HL-60 (cell line): Measurements from ENCODE around the gene GFOD1.

Experiments
- DNase-seq, 2 experiments: peaks; one replicate each; pipeline ENCODE4 v3.0.0-alpha.2; 2010 to 2020; ENCODE audit warnings: low read depth in 1 of 2, low spot score in 1 of 2
- H3K27ac ChIP-seq: fragments of 250-450 bp; sonication (Bioruptor Pico); replicated peaks from 2 replicates; pipeline ENCODE4 v1.5.1; 2020; ENCODE audit warnings: mild to moderate bottlenecking, moderate library complexity
- H3K27me3 ChIP-seq: fragments of 250-450 bp; sonication (Bioruptor Pico); 2 replicates; pipeline ENCODE4 v1.5.1; 2021; ENCODE audit warnings: mild to moderate bottlenecking, moderate library complexity; ENCODE audit not compliant: insufficient read depth, poor library complexity, severe bottlenecking
- H3K4me3 ChIP-seq: replicated peaks from 2 replicates; pipeline ENCODE4 v1.5.1; 2011; ENCODE audit warnings: mild to moderate bottlenecking, control low read depth, low read length; ENCODE audit not compliant: insufficient read depth
- CTCF ChIP-seq: IDR thresholded peaks from one replicate; pipeline ENCODE4 v1.5.1; 2011; ENCODE audit warnings: low read length, control low read depth, inconsistent platforms; ENCODE audit not compliant: insufficient read depth
- GABPA ChIP-seq: IDR thresholded peaks from 2 replicates; pipeline ENCODE4 v1.6.1; 2012; ENCODE audit warnings: low read depth
- POLR2AphosphoS5 ChIP-seq: IDR thresholded peaks from 2 replicates; pipeline ENCODE4 v1.6.1; 2012; ENCODE audit warnings: low read depth
- SPI1 ChIP-seq: IDR thresholded peaks from 2 replicates; pipeline ENCODE4 v1.6.1; 2012; ENCODE audit warnings: low read depth, mild to moderate bottlenecking, borderline replicate concordance
- TF ChIP-seq, protein P1 (sequence below): IDR thresholded peaks from 2 replicates; pipeline ENCODE4 v1.6.1; 2012; ENCODE audit warnings: low read depth; ENCODE audit not compliant: insufficient replicate concordance

Gene GFOD1

DNA sequence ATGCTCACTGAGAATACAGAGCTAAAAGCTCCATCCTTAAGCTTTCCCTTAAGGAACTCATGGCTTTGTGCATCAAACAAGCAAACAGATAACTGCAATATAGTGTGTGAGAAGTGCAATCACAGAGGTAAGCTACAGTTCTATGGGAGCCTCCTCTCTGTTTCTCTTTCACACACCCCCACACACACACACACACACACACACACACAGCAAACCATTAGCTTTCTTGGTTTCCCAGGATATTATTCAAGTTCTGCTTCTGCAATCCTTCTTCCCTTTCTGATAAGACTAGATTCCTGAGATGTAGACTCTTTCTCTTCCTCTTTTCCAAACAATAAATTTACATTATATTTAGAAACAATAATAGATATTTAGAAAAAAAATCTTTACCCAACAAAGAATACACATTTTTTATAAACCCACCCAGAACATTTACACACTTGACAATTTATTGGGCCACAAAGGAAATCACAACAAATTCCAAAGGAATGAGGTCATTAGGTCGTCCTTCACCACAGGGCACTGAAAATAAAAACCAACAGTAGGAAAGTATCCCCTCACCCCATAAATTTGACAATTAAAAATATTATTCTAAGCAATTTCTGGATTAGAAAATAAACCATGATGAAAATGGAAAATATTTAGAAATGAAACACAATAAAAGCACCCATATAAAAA, 9.3 kb upstream of the GFOD1 start:
- DNase-seq: no peak

DNA sequence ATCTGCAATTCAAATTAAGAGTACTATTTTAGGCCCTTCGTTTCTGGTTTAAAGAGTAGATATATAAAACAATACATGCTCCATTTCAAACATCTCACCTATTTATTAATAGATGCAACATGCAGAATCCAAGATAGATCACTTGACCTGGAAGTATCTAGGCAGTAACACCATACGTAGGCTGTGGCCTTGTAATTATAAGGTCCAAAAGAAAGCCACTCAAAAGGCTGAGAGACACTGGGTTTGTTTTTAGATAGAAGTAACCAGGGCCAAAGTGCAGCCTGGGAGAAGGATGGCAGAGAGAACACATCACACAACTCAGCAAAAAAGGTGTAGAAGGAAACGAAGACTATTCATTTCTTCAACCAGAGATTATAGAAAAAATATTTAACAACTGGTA, 8.4 kb upstream of the GFOD1 start:
- no peak for DNase-seq
- no peaks in the 10 kb centered on the region for H3K27me3 ChIP-seq
- TF ChIP-seq CTCF: no peak
- TF ChIP-seq POLR2AphosphoS5: no peak
- TF ChIP-seq, protein P1, sequence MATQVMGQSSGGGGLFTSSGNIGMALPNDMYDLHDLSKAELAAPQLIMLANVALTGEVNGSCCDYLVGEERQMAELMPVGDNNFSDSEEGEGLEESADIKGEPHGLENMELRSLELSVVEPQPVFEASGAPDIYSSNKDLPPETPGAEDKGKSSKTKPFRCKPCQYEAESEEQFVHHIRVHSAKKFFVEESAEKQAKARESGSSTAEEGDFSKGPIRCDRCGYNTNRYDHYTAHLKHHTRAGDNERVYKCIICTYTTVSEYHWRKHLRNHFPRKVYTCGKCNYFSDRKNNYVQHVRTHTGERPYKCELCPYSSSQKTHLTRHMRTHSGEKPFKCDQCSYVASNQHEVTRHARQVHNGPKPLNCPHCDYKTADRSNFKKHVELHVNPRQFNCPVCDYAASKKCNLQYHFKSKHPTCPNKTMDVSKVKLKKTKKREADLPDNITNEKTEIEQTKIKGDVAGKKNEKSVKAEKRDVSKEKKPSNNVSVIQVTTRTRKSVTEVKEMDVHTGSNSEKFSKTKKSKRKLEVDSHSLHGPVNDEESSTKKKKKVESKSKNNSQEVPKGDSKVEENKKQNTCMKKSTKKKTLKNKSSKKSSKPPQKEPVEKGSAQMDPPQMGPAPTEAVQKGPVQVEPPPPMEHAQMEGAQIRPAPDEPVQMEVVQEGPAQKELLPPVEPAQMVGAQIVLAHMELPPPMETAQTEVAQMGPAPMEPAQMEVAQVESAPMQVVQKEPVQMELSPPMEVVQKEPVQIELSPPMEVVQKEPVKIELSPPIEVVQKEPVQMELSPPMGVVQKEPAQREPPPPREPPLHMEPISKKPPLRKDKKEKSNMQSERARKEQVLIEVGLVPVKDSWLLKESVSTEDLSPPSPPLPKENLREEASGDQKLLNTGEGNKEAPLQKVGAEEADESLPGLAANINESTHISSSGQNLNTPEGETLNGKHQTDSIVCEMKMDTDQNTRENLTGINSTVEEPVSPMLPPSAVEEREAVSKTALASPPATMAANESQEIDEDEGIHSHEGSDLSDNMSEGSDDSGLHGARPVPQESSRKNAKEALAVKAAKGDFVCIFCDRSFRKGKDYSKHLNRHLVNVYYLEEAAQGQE: no peak
- H3K27ac ChIP-seq: no peak overlapping the region
- H3K4me3 ChIP-seq: no peak overlapping the region

More for the DNA sequence above, 9.3 kb upstream of the GFOD1 start:
- no peak for TF ChIP-seq GABPA
- TF ChIP-seq, protein P1: no peak
- TF ChIP-seq CTCF: no peak
- peak; percentile 15; the same call in 1 of the 2 replicates for TF ChIP-seq SPI1
- TF ChIP-seq POLR2AphosphoS5: no peak
- Histone ChIP-seq H3K27me3 (no peaks in the 10 kb centered on the region), H3K4me3 (no peak overlapping the region), H3K27ac (no peak overlapping the region)

DNA sequence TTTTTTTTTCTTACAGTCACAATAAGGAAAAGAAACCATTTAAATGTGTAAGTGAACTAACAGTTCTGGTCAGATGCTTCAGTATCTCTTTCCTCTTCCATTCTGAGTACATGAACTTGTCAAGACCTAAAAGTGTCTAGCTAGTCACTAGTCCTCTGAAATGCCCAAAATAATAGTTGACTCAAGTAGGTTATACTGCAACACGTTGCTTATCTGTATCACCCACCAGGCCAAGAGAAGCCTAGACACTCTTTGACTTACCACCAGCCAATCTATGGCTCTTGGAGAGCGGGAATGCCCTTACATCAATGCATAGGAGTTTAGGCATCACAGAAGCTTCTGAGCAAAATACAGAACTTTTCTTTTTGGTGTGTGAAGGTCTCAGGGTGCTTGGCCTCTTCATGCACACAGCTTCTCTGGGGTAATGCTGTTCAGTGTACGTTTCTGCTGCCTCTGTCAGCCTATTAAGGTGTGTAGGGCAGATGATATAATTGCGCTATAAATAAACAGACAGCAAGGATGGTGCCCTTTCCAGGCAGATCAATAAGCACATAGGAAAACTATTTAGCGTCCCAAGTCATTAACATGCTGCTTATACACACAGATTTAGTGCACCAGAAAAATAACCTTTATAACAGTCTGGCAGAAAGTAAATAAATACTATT, 7.8 kb upstream of the GFOD1 start:
- TF ChIP-seq POLR2AphosphoS5 (no peak), SPI1 (no peak), CTCF (no peak), GABPA (no peak)
- TF ChIP-seq, protein P1: no peak

More for the DNA sequence above, 7.8 kb upstream of the GFOD1 start:
- Histone ChIP-seq H3K27me3 (no peaks in the 10 kb centered on the region), H3K27ac (no peak overlapping the region), H3K4me3 (no peak overlapping the region)
- DNase-seq: no peak
